ES-I3 (cell line): Measurements from ENCODE around the gene STK39.
"Not testable (repeated sequence)": the region's sequence is repeated elsewhere in the genome, so short reads cannot be mapped to it uniquely, and the experiment has no call there.

ENCODE experiments used
- H3K36me3 ChIP-seq: 2 replicates; pipeline ENCODE4 v1.6.1; 2013; ENCODE audit warnings: mild to moderate bottlenecking, low read length, control low read depth, moderate library complexity; ENCODE audit not compliant: insufficient read depth
- H3K4me1 ChIP-seq: 2 replicates; pipeline ENCODE4 v1.6.1; 2013; ENCODE audit warnings: mild to moderate bottlenecking, control low read depth, low read length; ENCODE audit not compliant: insufficient read depth
- H3K9ac ChIP-seq: 2 replicates; pipeline ENCODE4 v1.6.1; 2013; ENCODE audit warnings: low read depth, mild to moderate bottlenecking, low read length, moderate library complexity
- H3K9me3 ChIP-seq: 2 replicates; pipeline ENCODE4 v1.6.1; 2013; ENCODE audit warnings: mild to moderate bottlenecking, low read length, moderate library complexity; ENCODE audit not compliant: control insufficient read depth, insufficient read depth

The STK39 gene

DNA sequence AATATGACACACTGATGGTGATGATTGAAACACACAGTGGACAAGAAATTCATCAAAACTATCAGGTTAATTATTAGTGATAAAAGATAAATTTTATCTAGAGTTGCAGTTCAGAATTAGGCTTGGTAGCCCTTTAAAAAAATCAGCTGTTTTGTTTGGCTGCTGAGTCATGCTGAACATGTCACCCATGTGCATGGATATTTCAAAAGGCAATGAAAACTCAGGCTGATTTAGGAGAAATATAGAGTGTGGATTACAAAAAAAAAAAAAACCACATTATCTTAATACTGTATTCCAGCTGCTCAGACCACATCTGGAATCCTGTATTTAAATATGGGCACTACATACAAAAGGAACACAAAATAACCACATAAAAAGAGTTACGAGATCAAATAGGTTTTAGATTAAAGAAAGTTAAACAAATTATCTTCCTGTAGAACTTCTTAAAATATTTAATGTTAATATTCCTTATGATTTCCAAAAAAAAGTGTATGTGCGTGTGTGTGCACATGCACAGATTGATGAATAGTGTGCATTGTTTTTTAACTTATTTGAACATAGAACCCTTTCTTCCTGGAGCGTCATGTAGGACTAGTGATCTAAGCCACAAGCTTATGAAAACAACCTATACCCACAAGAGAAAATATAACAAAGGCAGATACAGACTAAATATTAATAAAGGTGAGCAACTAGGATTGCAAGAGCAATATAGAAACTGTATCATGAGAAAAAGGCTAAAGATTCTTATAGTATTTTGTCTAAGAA lies 186.2 kb downstream of the STK39 start:
- H3K9me3 ChIP-seq: no peaks in the 10 kb centered on the region
- peaks cover 5% of the 10 kb centered on the region; the same call in 1 of the 2 replicates for H3K4me1 ChIP-seq
- no peak overlapping the region for H3K9ac ChIP-seq
- no peaks in the 10 kb centered on the region for H3K36me3 ChIP-seq

DNA sequence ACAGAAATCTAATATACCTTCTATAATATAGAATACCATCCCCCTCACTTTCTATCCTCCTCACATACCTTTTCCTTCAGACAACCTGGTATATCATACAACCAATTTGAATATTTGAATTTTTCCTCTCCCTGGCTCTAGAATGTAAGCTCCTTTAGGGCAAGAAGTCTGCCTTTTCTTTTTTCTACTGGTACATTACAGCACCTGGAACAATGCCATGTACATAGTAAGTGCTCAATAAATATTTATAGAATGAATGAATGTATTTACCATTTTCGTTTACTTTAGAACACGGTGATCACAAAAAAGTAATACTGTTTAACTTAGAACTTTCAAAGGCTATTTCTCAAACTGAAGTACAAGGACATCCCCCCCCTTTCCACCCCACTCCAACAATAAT lies 187.6 kb downstream of the STK39 start:
- H3K4me1 ChIP-seq: peaks cover 6% of the 10 kb centered on the region; the same call in 1 of the 2 replicates
- no peaks in the 10 kb centered on the region for H3K9me3 ChIP-seq
- H3K9ac ChIP-seq: no peak overlapping the region
- H3K36me3 ChIP-seq: no peaks in the 10 kb centered on the region

DNA sequence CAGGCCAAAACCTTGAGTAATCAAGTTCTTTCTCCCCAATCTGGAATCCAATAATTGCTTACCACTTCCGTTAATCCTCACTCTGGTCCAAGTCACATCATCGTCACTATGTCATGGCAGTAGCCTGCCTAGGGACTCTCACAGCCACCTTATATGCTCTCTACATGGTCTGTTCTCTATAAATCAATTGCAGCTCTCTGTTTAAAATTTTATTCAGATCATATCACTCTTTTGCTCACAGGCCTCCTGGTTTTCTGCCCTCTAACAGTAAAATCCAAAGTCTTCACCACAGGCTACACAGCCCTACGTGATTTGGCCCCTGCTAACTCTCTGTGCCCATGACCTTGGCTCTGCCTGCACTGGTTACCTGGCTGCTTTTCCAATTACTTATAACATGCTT lies 188.7 kb downstream of the STK39 start:
- Histone ChIP-seq H3K36me3 (no peaks in the 10 kb centered on the region), H3K9ac (no peak overlapping the region), H3K4me1 (peaks cover 6% of the 10 kb centered on the region; the same call in 1 of the 2 replicates), H3K9me3 (no peaks in the 10 kb centered on the region)

DNA sequence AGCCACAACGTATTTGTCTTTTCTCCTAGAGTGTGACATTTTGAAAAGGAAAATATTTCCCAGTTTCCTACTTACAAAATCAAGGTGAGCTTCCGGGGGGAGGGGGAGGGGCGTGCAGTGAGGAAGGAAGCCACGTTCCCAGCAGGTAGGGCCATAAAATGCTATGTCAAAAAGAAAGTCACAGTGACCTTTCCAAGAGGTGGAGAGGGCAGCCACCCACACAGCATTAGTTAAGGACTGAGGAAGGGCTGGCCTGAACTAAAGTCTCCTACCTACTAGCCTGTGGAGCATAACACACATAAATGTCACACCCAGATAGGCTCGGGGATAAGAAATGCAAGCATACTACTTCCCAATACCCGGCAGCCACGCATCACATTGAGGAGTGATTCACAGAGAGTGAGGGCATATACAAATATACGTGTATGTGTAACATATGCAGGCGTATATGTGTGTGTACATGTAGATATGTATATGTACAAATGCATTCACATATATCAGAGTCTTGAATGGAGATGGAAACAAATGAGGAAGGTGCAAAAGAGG lies 191.1 kb downstream of the STK39 start:
- no peaks in the 10 kb centered on the region for H3K36me3 ChIP-seq
- H3K9me3 ChIP-seq: no peaks in the 10 kb centered on the region
- H3K4me1 ChIP-seq: peaks cover 6% of the 10 kb centered on the region; the same call in 1 of the 2 replicates

DNA sequence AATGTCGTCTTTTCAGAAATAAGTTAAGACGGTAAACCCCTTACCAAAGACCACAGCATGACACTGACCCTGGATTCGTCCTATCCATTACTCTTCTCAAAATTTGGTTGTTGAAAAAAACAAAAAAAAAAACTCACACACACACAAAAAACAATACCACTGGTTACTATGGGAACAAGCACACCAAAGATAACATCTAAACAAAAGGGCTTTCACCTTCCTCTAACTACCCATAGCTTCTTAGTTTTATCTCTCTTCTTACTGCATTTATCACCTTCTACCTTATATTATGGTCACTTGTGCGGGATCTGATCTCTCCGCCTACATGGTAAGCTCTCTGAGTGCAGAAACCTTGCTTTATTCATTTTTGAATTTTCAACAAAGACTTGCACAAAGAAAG lies 192.7 kb downstream of the STK39 start:
- Histone ChIP-seq H3K9me3 (no peaks in the 10 kb centered on the region), H3K9ac (no peak overlapping the region), H3K4me1 (peaks cover 6% of the 10 kb centered on the region; the same call in 1 of the 2 replicates), H3K36me3 (no peaks in the 10 kb centered on the region)

More for the DNA sequence above, 191.1 kb downstream of the STK39 start:
- H3K9ac ChIP-seq: no peak overlapping the region

DNA sequence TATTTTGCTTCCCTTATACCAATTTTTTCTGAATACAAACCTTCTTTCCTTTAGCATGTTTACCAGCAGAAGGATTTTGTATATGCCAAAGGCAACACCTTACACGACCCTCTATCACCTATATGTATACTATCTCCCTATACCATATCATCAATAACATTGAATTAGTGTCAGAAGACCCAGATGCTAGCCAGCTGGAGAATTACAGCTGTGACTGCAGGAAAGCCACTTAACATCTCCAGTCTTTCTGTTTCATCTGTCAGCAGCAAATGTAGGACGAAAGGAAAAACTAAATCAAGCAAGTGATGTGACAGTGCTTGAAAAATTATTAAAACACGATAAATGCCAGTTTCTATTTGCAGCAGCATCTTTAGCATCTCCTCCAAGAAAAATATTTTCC lies 193.7 kb downstream of the STK39 start:
- Histone ChIP-seq H3K4me1 (peaks cover 6% of the 10 kb centered on the region; the same call in 1 of the 2 replicates), H3K36me3 (no peaks in the 10 kb centered on the region), H3K9me3 (no peaks in the 10 kb centered on the region), H3K9ac (no peak overlapping the region)

DNA sequence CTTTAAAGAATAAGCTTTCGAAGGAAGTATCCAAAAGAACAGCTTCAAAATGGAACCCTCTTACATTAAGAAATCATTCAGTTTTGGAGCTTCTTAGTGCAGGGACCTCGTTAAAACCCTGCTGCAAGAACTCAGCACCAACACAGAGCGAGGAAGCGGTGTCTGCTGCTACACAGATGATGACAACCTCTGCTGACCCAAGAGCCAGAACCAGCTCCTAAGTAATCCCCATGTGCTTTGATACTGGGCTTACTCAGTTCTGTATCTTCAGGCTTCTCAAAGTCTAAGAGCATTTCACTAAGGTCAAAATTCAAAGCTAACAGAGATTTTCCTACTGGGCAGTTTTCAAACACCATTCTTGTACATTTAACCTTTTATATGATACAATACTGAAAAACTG lies 194.6 kb downstream of the STK39 start:
- Histone ChIP-seq H3K4me1 (peaks cover 6% of the 10 kb centered on the region; the same call in 1 of the 2 replicates), H3K9me3 (no peaks in the 10 kb centered on the region), H3K9ac (no peak overlapping the region), H3K36me3 (no peaks in the 10 kb centered on the region)

DNA sequence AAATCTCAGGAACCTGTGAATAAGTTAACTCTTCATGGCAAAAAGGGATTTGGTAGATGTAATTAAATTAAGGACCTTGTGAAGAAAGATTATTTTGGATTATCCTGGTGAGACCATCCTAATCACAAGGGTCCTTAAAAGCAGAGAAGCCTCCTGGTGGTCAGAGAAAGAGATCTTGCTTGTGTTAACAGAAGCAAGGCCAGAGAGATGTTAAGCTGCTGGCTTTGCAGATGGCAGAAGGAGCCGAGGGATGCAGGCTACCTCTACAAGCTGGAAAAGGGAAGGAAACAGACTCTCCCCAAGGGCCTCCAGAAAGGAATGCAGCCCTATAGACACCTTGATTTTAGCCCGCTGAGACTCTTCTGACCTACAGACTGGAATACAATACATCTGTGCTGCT lies 197.0 kb downstream of the STK39 start:
- no peaks in the 10 kb centered on the region for H3K4me1 ChIP-seq
- no peaks in the 10 kb centered on the region for H3K36me3 ChIP-seq
- no peak overlapping the region for H3K9ac ChIP-seq
- no peaks in the 10 kb centered on the region for H3K9me3 ChIP-seq

DNA sequence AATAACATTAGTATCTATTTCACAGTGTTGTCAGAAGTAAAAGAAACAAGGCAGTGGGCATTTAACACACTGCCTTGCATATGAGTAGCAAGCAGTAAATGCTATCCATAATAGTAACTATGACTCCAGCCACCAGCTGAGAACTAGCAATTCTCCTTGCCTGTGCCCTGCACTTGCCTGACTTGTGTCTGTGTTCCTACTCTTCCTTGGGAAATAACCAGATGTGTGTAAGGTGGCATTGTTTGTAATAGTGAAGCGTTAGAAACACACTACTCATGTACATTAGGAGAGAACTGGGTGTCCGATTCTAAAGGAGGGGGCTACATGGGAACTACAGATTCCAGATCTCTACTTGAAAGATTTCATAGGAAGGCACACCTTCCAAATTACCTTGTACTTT lies 197.8 kb downstream of the STK39 start:
- H3K9ac ChIP-seq: no peak overlapping the region
- H3K36me3 ChIP-seq: no peaks in the 10 kb centered on the region
- H3K9me3 ChIP-seq: no peaks in the 10 kb centered on the region
- H3K4me1 ChIP-seq: no peaks in the 10 kb centered on the region

DNA sequence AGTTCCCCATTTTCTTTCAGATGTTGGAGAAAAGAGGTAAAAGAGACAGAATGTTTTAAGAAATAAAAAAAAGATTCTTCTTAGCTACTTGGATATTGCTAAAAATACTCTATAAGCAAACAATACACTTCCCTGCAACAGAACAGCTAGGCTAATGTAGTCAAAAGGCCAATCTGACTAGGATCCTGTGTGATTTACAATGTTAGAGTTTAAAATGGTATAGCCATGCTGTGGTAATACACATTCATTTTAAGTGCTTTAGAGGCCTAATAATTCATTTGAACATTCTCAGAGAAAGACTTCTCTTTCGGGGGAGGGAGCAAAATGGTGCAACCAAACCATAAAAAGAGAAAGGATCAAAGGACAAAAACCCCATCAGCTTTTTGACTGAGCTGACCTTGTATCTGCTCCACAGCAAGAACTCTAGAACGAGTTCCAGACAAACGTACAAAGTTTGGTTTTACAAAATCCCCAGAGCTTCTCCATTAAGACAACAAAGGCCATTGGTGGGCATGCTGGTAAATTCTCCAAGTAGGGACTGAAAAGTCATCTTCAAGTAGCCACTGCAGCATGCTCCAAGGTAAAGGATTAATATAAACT lies 200.2 kb downstream of the STK39 start:
- Histone ChIP-seq H3K9ac (no peak overlapping the region), H3K36me3 (no peaks in the 10 kb centered on the region), H3K9me3 (no peaks in the 10 kb centered on the region), H3K4me1 (no peaks in the 10 kb centered on the region)

DNA sequence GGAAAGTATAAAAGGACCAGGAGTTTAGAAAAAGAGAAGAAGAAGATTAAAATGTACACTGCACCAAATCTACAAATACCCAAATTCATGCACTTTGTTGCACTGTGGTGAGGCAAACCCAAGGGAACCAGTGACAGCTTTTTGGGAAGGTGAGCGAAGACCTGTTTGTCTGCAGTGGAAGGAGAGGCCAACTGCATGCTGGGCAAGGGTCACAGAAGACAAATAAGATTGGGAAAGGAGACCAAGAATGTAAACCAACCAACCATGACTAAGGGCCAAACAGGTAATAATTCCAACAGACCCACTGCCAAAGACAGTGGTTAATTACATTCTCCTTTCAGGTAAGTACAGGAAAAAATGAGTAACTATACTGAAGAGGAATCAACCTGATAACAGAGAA lies 202.8 kb downstream of the STK39 start:
- Histone ChIP-seq H3K9me3 (no peaks in the 10 kb centered on the region; the same call in 1 of the 2 replicates), H3K36me3 (no peaks in the 10 kb centered on the region), H3K9ac (no peak overlapping the region), H3K4me1 (no peaks in the 10 kb centered on the region)

DNA sequence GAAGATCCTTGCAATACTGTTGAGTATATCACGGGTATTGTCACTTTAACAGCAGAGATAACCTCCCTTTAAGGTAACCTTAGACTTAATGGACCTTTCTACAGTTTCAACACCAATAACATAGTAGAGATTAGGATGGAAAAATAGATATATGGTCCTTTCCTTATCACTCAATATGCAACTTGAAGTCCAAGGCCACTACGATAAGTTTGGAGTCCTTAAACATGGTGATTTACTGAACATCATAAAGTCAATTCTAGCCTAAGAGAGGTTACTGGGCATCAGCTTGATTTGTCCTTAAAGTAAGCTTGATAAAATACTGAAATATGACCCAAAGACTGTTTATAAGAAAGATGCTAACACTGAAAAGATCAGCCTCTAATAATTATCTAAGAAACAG lies 203.2 kb downstream of the STK39 start:
- H3K4me1 ChIP-seq: no peaks in the 10 kb centered on the region
- H3K36me3 ChIP-seq: no peaks in the 10 kb centered on the region
- H3K9me3 ChIP-seq: no peaks in the 10 kb centered on the region; the same call in 1 of the 2 replicates
- no peak overlapping the region for H3K9ac ChIP-seq

DNA sequence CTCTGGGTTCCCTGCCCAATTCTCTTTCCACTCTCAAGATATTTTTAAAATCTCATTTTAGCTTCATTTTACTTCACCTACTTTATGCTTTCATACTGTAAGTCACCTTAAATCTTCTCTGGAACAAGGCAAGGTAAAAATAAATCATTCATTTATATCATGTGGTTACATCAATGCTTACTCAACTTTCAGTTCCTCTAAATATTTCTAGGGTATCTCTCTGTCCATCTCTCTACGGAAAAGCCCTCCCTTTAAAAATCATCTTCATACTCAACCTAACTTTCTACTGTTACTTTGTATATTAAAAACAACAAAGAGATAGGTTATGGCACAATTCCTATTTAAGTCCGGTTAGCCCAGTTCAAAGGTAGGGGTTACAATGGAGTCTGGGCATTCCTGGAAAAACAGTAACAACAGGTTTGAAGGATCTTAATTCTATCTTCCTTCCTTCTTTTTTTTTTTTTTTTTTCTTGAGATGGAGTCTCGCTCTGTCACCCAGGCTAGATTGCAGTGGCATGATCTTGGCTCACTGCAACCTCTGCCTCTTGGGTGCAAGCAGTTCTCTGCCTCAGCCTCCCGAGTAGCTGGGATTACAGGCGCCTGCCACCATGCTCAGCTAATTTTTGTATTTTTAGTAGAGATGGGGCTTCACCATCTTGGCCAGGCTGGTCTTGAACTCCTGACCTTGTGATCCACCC lies 205.1 kb downstream of the STK39 start:
- H3K36me3 ChIP-seq, H3K9ac ChIP-seq, H3K4me1 ChIP-seq, H3K9me3 ChIP-seq: not testable (repeated sequence)

DNA sequence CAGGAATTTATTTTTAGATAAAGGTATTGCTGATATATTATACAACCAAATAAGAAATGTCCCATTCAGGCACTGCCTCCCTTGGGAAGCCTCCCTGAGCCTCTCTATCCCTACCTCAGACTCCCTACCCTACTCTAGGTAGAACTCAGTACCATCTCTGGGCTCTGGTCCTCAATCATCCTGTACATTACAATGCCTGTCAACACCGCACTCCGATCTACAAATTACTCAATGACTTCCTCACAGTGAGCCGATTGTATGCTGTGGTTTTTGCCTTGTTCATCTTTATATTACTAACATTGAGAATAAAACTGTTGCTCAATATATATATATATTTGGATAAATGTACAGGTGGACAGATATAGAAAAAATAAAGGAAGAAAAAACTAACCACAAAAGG lies 207.5 kb downstream of the STK39 start:
- Histone ChIP-seq H3K4me1 (no peaks in the 10 kb centered on the region), H3K9me3 (no peaks in the 10 kb centered on the region; the same call in 1 of the 2 replicates), H3K36me3 (no peaks in the 10 kb centered on the region), H3K9ac (no peak overlapping the region)
